Uterus (tissue), 2 donors: Measurements from ENCODE around the gene BUD31.

Experiments used
- POLR2A ChIP-seq, 2 donors: fragments of 450-650 bp; IDR thresholded peaks; one replicate each; pipeline ENCODE4 v1.6.1; 2016; ENCODE audit warnings: antibody characterized with exemption in 2 of 2, mild to moderate bottlenecking in 1 of 2, moderate library complexity in 1 of 2
- TF ChIP-seq, protein P1 (sequence below), 4 experiments: fragments of 200-600 bp in 2 of 4; fragments of 450-650 bp in 2 of 4; sonication (generic) in 2 of 4; IDR thresholded peaks; one replicate each; pipeline ENCODE4 v1.5.1; 2016 to 2019; ENCODE audit warnings: antibody characterized with exemption in 4 of 4, mild to moderate bottlenecking in 2 of 4, moderate library complexity in 1 of 4

DNA sequence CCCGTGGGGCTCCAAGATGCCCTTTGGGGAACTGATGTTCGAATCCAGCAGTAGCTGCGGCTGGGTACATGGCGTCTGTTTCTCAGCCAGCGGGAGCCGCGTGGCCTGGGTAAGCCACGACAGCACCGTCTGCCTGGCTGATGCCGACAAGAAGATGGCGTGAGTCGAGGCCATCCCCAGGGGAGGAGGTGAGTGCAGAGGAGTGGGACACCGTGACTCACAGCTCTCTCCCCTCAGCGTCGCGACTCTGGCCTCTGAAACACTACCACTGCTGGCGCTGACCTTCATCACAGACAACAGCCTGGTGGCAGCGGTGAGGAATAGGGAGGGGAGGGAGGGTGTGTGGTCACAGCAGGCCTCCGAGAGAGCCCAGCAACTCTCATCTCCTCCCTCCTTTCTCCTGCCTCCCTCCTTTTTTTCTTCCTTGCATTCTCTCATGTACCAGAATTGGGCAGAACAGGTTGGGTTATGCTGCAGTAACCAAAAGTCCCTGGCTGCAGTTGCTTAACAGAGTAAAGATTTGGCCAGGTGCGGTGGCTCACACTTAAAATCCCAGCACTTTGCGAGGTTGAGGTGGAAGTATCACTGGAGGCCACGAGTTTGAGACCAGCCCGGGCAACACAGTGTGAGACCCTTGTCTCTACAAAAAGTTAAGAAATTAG lies 17.7 kb upstream of the BUD31 start:
- TF ChIP-seq, protein P1, sequence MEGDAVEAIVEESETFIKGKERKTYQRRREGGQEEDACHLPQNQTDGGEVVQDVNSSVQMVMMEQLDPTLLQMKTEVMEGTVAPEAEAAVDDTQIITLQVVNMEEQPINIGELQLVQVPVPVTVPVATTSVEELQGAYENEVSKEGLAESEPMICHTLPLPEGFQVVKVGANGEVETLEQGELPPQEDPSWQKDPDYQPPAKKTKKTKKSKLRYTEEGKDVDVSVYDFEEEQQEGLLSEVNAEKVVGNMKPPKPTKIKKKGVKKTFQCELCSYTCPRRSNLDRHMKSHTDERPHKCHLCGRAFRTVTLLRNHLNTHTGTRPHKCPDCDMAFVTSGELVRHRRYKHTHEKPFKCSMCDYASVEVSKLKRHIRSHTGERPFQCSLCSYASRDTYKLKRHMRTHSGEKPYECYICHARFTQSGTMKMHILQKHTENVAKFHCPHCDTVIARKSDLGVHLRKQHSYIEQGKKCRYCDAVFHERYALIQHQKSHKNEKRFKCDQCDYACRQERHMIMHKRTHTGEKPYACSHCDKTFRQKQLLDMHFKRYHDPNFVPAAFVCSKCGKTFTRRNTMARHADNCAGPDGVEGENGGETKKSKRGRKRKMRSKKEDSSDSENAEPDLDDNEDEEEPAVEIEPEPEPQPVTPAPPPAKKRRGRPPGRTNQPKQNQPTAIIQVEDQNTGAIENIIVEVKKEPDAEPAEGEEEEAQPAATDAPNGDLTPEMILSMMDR (IDR thresholded peaks at IDR 0.05): no peak
- TF ChIP-seq POLR2A (IDR thresholded peaks at IDR 0.05): no peak
